Embryonic facial prominence (tissue), 1 donor: ENCODE results near the gene HUS1.
"Not testable (repeated sequence)": the region's sequence is repeated elsewhere in the genome, so short reads cannot be mapped to it uniquely, and the experiment has no call there.

Experiments
- DNase-seq: peaks from one replicate; pipeline ENCODE4 v3.0.0-alpha.2; 2016; ENCODE audit errors: extremely low spot score

Gene HUS1

GRCh38 chr7:47944536-47945260 is 34.7 kb downstream of the HUS1 start:
- no peak for DNase-seq

- no peak for DNase-seq
Observed at GRCh38 chr7:47943676-47944474, 35.5 kb downstream of the HUS1 start.

- DNase-seq, result not testable (repeated sequence)
Observed at GRCh38 chr7:47942651-47943050, 36.8 kb downstream of the HUS1 start.

GRCh38 chr7:47942132-47942531 is 37.3 kb downstream of the HUS1 start:
- no peak for DNase-seq

GRCh38 chr7:47941136-47941844 is 38.1 kb downstream of the HUS1 start:
- DNase-seq, result no peak

GRCh38 chr7:47940088-47941013 is 39.1 kb downstream of the HUS1 start:
- DNase-seq, result no peak

GRCh38 chr7:47939425-47940036 is 39.9 kb downstream of the HUS1 start:
- no peak for DNase-seq

GRCh38 chr7:47938574-47939165 is 40.7 kb downstream of the HUS1 start:
- no peak for DNase-seq

- no peak for DNase-seq
Observed at GRCh38 chr7:47937711-47938573, 41.5 kb downstream of the HUS1 start.

GRCh38 chr7:47937065-47937687 is 42.2 kb downstream of the HUS1 start:
- no peak for DNase-seq

- no peak for DNase-seq
Observed at GRCh38 chr7:47936323-47936722, 43.1 kb downstream of the HUS1 start.

GRCh38 chr7:47935336-47935735 is 44.1 kb downstream of the HUS1 start:
- DNase-seq, result no peak

- DNase-seq, result no peak
Observed at GRCh38 chr7:47934831-47935230, 44.6 kb downstream of the HUS1 start.

GRCh38 chr7:47933215-47933614 is 46.2 kb downstream of the HUS1 start:
- DNase-seq, result no peak

GRCh38 chr7:47932466-47933037 is 46.9 kb downstream of the HUS1 start:
- no peak for DNase-seq

GRCh38 chr7:47932016-47932415 is 47.4 kb downstream of the HUS1 start:
- no peak for DNase-seq

GRCh38 chr7:47931005-47932004 is 48.1 kb downstream of the HUS1 start:
- no peak for DNase-seq

- DNase-seq, result no peak
Observed at GRCh38 chr7:47924266-47924665, 55.1 kb downstream of the HUS1 start.
